Mesothelial cell of epicardium (in vitro differentiated cells): Measurements from ENCODE around the gene ARSG. TPM values are rescaled to one million over a fixed set of nuclear protein-coding genes. Genes with fewer than 3 reads are reported as not detected.

Source experiments
- DNase-seq, 2 experiments: peaks; one replicate each; pipeline ENCODE4 v3.0.0; 2021; ENCODE audit warnings: low spot score in 2 of 2; ENCODE audit not compliant: unreplicated experiment in 2 of 2
- H3K27ac Mint-ChIP-seq: 2 replicates; pipeline ENCODE4 v1.8.0; 2021; ENCODE audit warnings: mixed read lengths
- H3K27me3 Mint-ChIP-seq: 2 replicates; pipeline ENCODE4 v1.8.0; 2021; ENCODE audit warnings: low read depth, mixed read lengths
- H3K36me3 Mint-ChIP-seq: 2 replicates; pipeline ENCODE4 v1.8.0; 2021; ENCODE audit warnings: mixed read lengths
- H3K4me1 Mint-ChIP-seq: 2 replicates; pipeline ENCODE4 v1.8.0; 2021; ENCODE audit warnings: mixed read lengths
- H3K4me3 Mint-ChIP-seq: 2 replicates; pipeline ENCODE4 v1.8.0; 2021; ENCODE audit warnings: mild to moderate bottlenecking, moderate library complexity, mixed read lengths
- H3K9me3 Mint-ChIP-seq: 2 replicates; pipeline ENCODE4 v1.8.0; 2021; ENCODE audit warnings: mixed read lengths
- CTCF ChIP-seq: fragments of 200-600 bp; sonication (generic); IDR thresholded peaks from one replicate; pipeline ENCODE4 v1.5.0; 2021; ENCODE audit warnings: antibody characterized with exemption; ENCODE audit not compliant: unreplicated experiment
- total RNA-seq: library from RNA; stranded (reverse); gene quantifications from 3 replicates; pipeline ENCODE4 v1.2.1, GENCODE V29; 2021

ARSG gene
- total RNA-seq, 1 donor from 2014 or later = 7.8 TPM

- no peak for TF ChIP-seq CTCF
- Mint-ChIP-seq H3K27me3 (no peaks in the 10 kb centered on the region), H3K36me3 (peaks cover 13% of the 10 kb centered on the region), H3K27ac (no peak overlapping the region), H3K4me3 (no peak overlapping the region), H3K9me3 (no peaks in the 10 kb centered on the region), H3K4me1 (peaks cover 4% of the 10 kb centered on the region)
- DNase-seq = no peak
Measured at GRCh38 chr17:68450391-68450790, 159.1 kb downstream of the ARSG start.

- H3K27ac Mint-ChIP-seq = no peak overlapping the region
Measured at GRCh38 chr17:68450801-68451200, 159.5 kb downstream of the ARSG start.

GRCh38 chr17:68451670-68452354 lies 160.5 kb downstream of the ARSG start:
- Mint-ChIP-seq H3K27ac (no peak overlapping the region), H3K4me1 (peaks cover 16% of the 10 kb centered on the region), H3K36me3 (peaks cover 11% of the 10 kb centered on the region), H3K4me3 (no peak overlapping the region), H3K9me3 (no peaks in the 10 kb centered on the region), H3K27me3 (no peaks in the 10 kb centered on the region)
- TF ChIP-seq CTCF = no peak
- no peak for DNase-seq

More at GRCh38 chr17:68450801-68451200, 159.5 kb downstream of the ARSG start:
- H3K4me1 Mint-ChIP-seq = peaks cover 6% of the 10 kb centered on the region
- no peaks in the 10 kb centered on the region for H3K9me3 Mint-ChIP-seq
- no peak overlapping the region for H3K4me3 Mint-ChIP-seq
- peaks cover 11% of the 10 kb centered on the region for H3K36me3 Mint-ChIP-seq
- H3K27me3 Mint-ChIP-seq = no peaks in the 10 kb centered on the region
- TF ChIP-seq CTCF = no peak
- DNase-seq = no peak

- Mint-ChIP-seq H3K36me3 (peaks cover 11% of the 10 kb centered on the region), H3K27ac (no peak overlapping the region), H3K4me1 (peaks cover 16% of the 10 kb centered on the region), H3K27me3 (no peaks in the 10 kb centered on the region), H3K4me3 (no peak overlapping the region), H3K9me3 (no peaks in the 10 kb centered on the region)
- TF ChIP-seq CTCF = no peak
- DNase-seq = no peak
Measured at GRCh38 chr17:68452724-68453290, 161.5 kb downstream of the ARSG start.

- Mint-ChIP-seq H3K4me1 (peaks cover 23% of the 10 kb centered on the region), H3K27ac (no peak overlapping the region), H3K4me3 (no peak overlapping the region), H3K9me3 (no peaks in the 10 kb centered on the region), H3K36me3 (peaks cover 11% of the 10 kb centered on the region), H3K27me3 (no peaks in the 10 kb centered on the region)
- DNase-seq = no peak
- no peak for TF ChIP-seq CTCF
Measured at GRCh38 chr17:68453991-68454665, 162.8 kb downstream of the ARSG start.
